GM21786 (cell line): ENCODE data around the gene HOXA1.
A peak's percentile ranks its signal among the peaks of the same experiment; 100 is the strongest.

Experiments used
- ATAC-seq: cut with Tn5 transposase; IDR thresholded peaks from one replicate; pipeline ENCODE4 v1.9.1; 2021; ENCODE audit not compliant: unreplicated experiment

HOXA1 gene

GRCh38 chr7:27094304-27095049 is 1.3 kb downstream of the HOXA1 start:
- no peak for ATAC-seq

- ATAC-seq: no peak
These were observed 2.5 kb downstream of the HOXA1 start for GRCh38 chr7:27093184-27093895.

DNA sequence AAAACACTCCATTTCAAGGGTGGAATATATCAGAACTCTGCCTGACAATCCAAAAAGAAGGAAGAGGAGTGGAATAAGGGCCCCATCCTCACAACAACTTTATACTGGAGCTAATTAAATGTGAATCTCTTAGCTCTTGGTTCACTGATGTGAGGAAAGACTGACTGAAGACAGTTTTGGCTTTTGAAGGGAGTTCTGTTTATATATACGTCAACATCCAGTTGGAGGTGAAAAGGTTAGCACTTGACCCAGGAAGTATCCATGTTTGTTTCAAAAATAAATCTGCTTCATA is 3.0 kb downstream of the HOXA1 start:
- ATAC-seq: no peak

DNA sequence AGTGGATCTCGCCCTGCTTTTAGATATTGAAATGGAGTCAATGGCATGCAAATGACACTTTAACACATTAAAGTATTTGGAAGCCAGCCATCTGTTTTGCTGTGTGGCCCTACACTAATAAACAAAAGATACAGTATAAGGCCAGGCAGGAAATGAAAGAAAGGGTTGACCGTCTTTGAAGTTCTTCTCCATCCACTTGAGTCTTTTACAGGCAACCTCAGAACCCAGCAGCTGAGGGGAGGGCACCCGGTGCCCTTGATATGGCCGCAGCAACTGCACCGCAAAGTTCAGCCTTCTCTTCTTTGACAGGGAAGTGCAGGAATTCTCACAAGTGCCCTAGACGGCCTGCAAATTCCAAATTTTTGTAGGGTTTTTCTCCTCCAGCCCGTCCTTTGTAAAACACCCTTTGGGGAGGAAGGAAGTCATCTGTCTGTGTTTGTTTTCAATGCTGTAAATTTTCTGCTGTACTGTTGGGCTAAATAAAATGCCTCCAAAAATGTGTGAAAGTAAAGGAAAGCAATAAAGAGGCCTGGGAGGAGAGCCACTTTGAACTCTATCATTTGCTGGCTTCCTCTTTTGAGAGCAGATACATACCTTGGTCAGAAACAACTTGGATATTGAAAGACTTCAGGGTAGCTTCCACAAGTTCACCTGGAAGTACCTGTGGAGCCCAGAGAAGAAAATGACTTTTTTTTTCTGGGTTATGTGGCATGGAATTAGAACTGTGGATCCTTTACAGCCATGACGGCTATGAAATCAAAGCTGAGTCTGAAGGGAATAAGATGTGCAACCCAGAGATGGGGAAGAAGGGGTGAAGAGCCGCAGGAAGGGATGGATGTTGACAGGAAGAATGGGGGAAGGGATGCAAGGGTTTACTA is 3.6 kb downstream of the HOXA1 start:
- ATAC-seq: no peak

GRCh38 chr7:27091105-27091504 is 4.7 kb downstream of the HOXA1 start:
- ATAC-seq: no peak

- no peak for ATAC-seq
These were observed 7.5 kb downstream of the HOXA1 start for GRCh38 chr7:27088002-27088922.

- ATAC-seq: peak; percentile 84
These were observed 12.2 kb downstream of the HOXA1 start for GRCh38 chr7:27083646-27084045.

DNA sequence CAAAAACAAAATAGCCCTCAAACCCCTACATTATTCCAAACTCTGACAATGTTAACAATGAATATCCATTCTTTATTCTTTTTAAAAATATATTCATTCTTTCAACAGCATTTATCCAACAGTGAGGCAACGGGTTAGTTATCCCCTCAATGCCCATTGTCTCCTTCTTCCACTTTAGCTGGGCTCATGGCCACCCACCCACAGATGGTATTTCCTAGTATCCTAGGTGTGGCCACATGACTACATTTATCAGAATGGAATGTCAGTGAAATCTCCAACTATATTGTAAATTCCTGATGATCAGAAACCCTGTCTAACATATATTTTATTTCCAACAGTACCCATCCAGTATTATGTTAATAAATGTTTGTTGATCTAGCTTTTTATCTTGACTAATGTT is 13.6 kb downstream of the HOXA1 start:
- no peak for ATAC-seq

DNA sequence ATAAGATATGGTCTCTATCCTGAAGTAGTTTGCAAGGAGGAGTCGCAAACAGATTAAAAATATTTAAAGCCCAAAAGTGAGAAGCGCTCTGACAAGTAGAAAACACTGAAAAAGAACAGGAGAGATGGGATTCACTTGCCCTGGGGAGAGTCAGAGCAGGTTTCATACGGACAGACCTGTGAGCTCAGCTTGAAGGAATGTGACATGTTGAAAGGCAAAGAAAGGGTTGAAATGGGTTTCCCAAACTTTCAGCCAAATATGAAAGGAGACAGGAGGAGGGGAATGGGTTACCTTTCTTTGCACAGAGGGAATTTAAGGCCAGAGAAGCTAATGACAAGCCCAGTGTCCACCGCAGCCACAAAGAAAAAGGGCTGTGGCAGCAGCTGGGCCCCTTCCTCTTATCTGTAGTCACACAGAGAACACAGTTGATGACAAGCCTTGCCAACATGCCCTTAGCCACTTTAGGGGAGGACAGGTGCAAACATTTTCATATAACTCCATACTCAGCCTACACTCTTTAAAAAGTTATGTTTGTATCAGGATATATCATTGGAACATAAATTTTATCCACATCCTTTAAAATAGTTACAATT is 14.9 kb downstream of the HOXA1 start:
- ATAC-seq: no peak

DNA sequence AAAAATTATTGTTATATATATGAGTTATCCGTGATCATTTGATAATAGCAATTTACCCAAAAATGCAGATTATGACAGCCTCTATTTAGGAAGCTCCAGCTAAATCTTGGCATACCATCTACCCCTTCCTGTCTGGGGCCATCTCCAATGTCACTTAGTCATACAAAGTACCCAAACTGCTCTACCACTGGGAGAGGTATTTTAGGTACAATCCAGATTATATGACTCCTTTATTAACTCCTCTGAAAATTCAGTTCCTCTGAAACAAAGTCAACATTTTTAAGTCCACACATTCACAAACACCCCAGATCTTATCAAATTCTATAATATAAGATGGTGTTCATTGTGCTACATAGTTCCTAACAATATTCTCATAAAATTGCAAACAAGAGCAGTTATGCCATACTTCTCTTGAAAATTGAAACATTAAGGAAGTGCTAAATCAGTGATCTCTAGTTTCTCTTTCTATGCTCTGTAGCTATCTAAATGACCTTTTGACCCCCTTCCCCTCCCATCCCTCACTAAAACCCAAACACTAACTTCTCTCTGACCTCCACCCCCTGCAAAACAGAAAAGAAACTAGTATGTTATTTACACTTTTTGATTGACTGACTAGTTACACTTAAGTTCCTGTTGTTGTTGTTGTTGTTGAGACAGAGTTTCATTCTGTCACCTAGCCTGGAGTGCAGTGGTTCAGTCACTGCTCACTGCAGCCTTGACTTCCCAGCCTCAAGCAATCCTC is 16.4 kb downstream of the HOXA1 start:
- no peak for ATAC-seq

GRCh38 chr7:27078616-27079233 is 17.1 kb downstream of the HOXA1 start:
- ATAC-seq: no peak

GRCh38 chr7:27073076-27073475 is 22.7 kb downstream of the HOXA1 start:
- ATAC-seq: no peak

- no peak for ATAC-seq
These were observed 24.0 kb downstream of the HOXA1 start for GRCh38 chr7:27071622-27072390.

DNA sequence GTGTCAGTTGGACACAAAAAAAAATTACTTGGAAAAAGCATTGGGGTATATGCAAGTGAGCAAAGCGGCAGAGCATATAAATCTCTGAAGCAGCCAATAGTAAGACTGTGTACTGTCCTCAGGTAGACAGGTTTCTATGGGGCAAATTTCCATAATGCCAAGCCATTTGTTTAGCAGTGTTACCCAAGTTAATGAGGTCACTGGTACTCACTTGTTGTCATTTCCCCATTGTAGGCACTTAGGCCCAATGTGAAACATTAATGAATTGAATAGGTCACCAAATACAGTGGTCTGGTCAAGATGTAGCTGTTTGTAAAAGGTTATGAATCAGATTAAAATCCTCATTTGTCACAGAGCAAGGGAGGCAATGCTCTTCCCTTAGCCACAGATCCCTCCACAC is 27.5 kb downstream of the HOXA1 start:
- ATAC-seq: no peak

- ATAC-seq: no peak
These were observed 29.7 kb downstream of the HOXA1 start for GRCh38 chr7:27066148-27066547.

DNA sequence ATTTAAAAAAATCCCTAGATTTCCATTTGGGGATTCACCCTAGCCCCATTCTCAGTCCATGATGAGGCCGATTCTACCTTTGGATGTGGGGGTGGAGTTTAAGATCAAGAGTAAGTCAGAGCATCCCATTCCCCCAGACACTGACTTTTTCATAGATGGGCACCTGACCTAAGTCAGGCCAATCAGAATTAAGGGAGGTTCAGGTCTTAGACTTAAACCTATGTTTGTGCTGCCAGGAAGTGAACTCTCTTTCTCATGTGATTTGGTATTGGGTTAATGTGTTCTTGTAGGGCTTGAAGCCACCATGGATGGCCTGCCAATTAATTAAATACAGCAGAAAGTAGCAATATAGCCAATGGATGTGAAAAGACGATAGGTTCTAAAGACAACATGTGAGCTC is 30.1 kb downstream of the HOXA1 start:
- ATAC-seq: no peak

GRCh38 chr7:27064661-27065060 is 31.1 kb downstream of the HOXA1 start:
- no peak for ATAC-seq

- ATAC-seq: no peak
These were observed 31.6 kb downstream of the HOXA1 start for GRCh38 chr7:27064159-27064558.

DNA sequence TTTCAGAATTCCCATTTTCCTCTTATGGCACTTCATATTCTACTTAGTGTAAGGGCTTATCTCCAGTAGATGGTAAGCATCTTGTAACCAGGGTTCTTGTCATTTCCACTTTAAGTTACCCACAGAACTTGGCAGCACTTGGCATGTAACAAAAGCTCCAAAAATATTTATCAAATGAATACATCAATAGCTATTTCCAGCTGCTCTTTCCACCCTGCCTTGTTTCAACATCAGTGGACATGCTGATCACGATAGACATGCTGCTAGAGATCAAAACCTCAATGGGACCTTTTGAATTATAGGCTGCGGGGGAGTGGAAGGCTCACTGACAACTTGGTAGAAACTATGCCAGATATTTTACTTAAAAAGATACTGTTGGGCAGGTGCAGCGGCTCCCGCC is 32.9 kb downstream of the HOXA1 start:
- ATAC-seq: no peak
